ENCODE results near the gene COL4A4.

GRCh38 chr2:227058888-227059399 lies 105.1 kb downstream of the COL4A4 start:
- TF ChIP-seq POLR2A (IDR thresholded peaks at IDR 0.05), result no peak
- TF ChIP-seq CTCF (IDR thresholded peaks at IDR 0.05), result no peak
